HG03060 (cell line): ENCODE results near the gene PDE4B.
"Not testable (repeated sequence)": the region's sequence is repeated elsewhere in the genome, so short reads cannot be mapped to it uniquely, and the experiment has no call there.

Experiments used
- ATAC-seq: cut with Tn5 transposase; IDR thresholded peaks from one replicate; pipeline ENCODE4 v1.9.1; 2021; ENCODE audit warnings: low read depth, moderate number of reproducible peaks; ENCODE audit not compliant: unreplicated experiment

PDE4B gene

DNA sequence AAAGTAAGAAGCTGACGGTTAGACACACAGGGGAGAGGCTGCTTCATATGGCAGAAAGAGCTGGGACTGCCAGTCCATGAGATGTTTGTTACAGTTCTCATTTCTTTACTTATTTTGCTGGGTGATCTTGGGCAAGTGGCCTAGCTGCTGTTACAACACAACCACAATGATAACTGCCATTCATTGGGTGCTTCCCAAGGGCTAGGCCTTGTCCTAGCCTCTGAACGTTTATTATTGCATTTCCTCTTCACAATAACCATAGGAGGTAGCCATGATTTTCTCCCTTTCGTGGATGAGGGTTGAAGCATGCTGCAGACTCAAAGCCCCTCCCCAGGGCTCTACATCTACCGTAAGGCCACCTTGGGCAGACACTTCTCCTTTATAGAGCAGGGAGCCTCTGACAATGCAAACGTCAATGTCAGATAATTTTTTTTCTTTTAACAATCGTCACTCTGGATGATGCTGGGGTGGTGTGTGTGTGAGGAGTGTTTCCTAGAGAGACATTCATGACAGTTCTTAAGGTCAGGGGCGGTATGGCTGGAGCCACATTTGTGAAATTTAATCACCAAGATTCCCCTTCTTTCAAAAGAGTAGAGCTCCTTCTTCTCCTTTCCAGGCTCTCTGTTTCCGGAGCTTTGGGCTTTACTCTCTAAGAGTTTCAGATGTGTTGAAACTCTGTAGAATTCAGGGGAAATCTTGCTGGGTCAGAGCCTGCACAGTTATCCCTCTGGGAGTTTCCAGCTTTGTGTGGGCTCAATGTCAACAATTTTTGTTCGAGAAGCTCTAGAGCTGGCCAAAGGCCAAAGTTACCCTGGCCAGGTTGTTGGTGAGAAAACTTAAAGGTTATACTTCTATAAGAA, 602.7 kb downstream of the PDE4B start:
- ATAC-seq: peak; percentile 3

DNA sequence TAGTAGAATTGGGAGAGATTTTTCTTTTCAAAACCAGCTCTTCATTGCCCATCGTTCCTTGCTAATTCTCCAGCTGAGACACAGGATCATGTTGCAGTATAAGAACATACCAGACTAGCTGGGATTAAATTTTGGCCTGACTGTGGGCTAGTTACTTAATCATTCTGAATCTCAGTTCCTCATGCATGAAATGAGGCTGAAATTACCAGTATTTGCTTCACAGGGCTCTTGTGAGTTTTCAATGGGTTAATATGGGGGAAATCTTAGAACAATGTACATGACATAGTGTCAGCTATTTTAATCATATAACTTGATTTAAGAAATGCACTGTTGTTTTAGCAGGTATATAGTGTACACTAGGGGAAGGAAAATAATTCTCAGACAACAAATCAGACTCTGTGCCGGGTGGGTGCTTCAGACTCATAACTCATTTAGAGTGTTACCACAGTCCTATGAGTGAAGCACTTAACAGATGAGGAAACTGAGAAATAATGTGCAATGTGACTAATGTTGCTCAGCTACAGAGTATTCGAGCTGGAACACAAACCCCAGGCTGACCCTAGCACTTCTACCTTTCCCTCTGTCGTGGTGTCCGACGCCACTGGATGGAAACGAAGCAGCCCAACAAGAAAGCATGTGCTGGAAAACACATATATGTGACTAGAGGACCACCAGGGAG, 603.7 kb downstream of the PDE4B start:
- peak; percentile 34 for ATAC-seq

DNA sequence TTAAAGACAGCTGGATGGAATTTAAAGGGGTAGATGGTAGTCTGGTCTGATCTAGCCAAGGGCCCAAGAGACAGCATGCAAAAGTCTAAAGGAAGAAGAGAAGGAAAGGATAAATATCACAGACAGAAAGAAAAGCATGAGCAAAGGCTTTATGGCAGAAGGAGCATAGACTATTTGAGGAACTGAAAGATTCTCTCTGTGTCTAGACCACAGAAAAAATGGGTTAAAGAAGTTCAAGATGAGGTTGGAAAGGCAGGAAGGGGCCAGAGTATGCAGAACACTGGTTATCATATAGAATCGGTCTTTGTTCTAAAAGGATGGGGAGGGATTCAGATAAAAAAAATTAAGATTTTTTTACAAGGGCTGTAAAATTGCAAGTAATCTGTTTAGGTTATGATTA, 604.5 kb downstream of the PDE4B start:
- ATAC-seq: peak; percentile 28

DNA sequence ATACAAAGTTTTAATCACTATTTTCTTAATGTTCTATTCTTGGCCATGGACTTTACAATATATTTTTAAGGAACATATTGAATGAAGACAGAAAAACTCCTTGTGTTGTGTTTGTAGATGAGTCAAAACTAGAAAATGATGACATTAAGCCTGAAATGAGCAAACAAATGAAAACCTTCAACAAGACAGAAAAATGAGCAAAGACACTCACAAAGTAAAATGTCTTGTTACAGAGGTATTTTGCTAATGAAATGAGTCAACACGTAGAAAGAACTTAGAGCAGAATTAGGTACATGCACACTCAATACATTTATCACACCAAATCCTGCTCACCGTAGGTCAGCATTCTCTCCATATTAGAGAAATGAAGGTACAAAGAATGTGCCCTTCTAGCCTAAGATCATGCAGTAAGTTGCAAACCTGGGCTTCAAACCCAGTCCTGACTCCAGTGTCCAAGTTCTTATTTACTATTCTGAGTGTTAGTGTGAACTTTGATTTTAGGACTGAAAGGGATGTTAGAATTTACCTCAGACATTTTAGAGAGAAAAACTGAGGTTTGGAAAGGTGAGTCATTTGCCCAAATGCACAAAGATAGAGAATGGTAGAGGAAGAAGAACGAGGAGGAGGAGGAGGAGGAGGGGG, 607.3 kb downstream of the PDE4B start:
- ATAC-seq: peak; percentile 19

DNA sequence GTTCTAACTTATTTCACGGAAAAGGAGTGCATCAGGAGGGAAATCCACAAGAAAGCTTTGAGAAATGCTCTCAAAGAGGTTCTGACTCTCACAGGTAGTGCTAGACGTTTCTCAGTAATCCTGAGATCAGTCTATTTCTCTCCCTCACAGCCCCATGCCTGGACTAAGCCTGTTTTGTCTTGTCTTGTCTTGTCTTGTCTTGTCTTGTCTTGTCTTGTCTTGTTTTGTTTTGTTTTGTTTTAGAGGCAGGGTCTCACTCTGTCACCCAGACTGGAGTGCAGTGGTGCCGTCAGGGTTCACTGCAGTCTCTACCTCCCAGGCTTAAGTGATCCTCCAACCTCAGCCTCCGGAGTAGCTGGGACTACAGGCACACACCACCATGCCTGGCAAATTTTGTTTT, 608.0 kb downstream of the PDE4B start:
- no peak for ATAC-seq

DNA sequence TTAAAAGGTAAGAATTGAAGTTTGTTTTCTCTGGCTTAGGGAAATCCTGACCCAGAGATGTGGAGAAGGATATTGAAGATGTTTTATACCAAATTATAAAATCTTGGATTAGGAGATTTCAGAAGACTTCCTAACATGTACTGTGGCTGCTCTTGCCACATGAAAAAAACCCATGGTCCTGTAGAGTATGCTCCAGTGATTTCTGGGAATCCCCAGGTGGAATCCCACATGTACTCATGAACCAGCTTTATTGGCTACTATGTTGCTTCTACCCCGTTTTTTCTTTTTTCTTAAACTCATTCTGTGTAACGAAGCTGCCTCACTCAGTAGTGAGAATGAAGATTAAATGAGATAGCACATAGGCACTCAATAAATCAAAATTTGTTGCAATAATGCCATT, 608.5 kb downstream of the PDE4B start:
- no peak for ATAC-seq

DNA sequence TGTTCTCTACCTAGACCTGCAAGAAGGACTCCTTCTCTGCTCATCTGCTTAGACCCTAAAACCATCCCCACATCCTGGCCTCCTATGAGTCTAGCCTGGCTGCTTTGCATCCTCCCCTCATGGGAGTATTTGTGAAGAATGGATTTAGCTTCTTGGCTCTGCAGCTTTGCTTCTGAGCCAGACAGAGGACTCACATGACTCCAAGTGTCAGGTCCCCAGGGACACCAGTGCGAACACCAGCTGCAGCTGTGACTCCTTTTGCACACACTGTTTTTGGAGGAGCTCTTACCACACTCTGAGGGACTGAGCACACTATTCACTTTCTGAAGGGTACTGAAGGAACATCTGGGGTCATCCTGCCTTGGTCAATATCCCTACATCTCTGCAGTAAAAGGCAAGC, 609.5 kb downstream of the PDE4B start:
- peak; percentile 76 for ATAC-seq

DNA sequence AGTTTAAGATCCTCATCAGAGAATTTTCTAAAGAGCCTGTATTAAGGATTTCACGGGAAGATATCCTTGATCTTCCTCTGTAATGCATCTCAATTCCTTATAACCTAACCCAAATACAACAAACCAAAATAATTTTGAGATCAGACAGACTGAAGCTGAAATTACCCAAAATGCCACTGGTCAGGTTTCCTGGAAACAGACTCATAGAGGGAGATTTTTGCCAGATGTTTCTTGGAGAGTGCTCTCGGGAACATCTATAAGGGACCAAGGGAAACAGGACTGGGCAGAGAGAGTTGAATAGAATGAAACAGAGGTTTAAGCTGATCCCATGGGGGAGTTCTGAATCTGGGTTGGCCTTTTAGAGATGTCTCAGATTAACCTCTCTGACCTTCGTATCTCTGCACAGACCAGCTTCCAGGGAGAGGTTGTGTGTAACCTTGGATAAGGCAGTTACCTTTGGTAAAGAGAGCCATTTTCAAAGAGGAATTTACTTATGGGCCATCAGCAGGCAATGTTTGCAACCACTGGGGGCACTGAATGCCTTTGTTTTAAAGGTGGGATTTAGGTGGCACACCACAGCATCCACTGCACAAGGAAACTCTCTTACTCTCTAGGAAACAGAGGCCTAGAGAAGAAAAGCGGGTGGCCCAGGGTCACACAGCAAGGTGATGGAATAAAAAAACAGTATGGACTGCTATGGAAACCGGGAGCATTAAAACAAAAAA, 610.5 kb downstream of the PDE4B start:
- no peak for ATAC-seq

DNA sequence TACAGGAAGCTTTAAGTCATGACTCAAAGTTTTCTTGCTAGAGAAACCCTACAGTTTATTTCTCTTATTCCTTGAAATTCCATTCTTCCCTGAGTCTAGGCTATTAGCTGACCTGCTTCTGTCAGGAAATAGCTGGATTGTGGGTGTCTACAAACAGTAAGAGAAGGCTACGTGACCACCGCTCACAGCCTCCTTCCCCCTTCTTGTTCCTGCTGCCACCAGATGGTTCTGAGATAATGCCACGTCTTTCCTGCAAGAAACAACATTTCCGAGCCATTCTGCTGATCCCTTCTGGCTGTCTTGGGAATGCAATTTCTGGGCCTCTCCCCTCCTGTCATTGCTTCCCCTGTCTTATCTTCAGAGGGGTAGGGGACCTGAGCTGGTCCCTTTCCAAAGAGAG, 612.4 kb downstream of the PDE4B start:
- ATAC-seq: no peak

DNA sequence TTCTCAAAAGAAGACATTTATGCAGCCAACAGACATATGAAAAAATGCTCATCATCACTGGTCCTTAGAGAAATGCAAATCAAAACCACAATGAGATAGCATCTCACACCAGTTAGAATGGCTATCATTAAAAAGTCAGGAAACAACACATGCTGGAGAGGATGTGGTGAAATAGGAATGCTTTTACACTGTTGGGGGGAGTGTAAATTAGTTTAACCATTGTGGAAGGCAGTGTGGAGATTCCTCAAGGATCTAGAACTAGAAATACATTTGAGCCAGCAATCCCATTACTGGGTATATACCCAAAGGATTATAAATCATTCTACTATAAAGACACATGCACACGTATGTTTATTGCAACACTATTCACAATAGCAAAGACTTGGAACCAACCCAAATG, 618.8 kb downstream of the PDE4B start:
- ATAC-seq: not testable (repeated sequence)

DNA sequence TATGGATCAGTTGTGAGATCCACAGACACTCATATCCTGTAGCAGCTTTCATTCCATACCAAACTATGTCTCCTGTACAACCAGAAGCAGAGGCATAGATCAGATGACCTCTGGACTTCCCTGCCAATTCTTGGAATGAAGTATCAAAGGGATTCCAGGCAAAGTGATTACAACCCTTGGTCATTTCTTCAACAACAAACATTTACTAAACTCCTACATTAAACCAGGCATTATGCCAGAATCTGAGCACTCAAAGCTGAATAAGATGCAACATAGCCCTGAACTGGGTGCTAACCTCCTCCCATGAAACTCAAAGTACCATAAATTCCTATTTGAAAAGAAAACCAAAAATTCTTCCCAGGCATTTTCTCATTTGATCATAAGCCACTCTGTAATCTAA, 620.0 kb downstream of the PDE4B start:
- ATAC-seq: no peak

DNA sequence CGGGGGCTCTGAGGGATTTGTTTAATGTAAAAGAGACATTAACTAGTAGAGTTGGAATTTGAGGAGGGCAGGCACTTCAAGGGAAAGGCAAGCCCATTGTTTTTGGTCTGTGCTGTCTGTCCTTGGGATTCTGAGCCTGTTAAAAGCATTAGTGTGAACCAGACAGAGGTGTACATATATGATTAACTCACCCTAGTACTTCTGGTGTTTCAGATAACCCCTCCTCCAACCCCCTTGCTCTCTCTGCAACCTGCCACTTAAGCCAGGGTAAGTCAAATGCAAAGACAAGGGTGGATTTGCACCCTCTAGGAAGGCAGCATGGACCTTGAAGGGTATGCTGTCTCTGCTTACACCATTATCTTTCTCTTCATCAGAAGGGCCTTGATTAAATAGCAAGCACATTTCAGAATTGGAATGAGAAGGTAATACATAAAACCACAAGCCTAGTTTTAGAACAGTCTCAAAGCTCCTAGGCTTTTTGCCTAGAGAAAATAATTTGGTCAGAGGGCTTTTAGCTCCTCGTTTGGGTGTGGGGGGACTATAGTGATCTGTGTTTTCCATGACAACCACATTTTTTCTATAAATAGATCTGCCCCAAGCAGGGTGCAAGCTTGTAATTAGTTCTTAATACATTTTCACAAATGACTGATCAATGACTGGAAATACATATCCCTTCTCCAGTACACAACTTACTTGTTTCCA, 620.6 kb downstream of the PDE4B start:
- ATAC-seq: no peak

DNA sequence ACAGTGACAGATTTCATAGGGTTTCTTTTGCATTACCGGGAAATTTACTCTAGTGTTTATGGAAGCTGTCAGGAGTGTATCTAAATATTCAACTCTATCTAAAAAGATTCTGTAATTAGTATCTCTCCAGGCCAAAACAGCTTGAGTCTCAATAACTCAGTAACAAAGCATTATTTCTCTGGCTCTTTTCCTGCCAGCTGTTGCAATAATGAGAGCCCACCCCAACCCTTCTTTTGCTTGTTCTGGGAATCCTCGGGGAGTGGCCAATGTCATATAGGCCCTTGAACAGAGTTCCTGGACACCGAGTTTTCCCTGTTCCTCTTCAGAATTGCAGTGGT, 621.1 kb downstream of the PDE4B start:
- no peak for ATAC-seq

DNA sequence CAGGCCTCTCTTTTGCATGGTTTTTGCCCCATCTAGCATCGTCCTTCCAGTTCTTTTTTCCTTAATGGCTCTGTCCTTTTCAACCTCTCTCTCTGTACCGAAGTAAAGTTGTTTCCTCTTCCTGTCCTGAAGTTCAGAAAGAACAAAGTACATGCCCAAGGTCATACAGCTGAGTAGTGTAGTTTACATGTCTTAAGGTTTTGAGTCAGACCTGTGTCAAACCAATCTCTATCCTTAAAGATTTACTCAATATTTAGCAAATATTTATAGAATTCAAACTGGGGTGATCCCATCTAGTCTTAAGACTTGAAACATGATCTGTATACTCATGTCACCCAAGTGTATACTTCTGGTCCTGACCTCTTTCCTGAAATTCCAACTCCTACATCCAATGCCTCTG, 622.6 kb downstream of the PDE4B start:
- no peak for ATAC-seq

DNA sequence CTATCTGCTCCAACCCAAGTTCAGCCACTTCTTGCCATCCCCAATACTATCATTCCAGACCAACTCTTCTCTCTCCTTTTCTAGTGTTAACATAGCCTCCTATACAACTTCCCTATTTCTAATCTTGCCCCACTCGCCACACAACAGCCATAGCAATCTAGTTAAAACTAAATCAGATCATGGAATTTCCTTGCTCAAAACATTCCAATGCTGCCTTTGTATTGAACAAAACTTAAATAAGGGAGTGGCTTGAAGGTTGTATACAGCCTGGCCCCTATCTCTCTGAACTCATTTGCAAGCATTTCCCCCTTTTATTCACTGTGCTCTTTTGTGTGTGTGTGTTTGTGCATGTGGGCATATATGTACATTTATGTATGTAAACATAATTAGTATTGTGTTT, 623.2 kb downstream of the PDE4B start:
- ATAC-seq: no peak

DNA sequence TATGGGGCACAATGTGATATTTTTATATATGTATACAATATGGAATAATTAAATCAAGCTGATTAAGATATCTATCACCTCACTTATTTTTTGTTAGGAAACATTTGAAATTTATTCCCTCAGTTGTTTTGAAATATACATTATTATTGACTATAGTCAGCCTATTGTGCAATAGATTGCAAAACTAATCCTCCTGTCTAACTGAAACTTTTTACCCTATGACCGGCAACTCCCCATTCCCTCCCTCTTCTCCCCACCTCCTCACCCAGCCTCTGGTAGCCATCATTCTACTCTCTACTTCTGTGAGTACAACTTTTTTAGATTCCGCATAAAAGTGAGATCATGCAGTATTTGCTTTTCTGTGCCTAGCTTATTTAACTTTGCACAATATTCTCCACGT, 623.6 kb downstream of the PDE4B start:
- no peak for ATAC-seq

DNA sequence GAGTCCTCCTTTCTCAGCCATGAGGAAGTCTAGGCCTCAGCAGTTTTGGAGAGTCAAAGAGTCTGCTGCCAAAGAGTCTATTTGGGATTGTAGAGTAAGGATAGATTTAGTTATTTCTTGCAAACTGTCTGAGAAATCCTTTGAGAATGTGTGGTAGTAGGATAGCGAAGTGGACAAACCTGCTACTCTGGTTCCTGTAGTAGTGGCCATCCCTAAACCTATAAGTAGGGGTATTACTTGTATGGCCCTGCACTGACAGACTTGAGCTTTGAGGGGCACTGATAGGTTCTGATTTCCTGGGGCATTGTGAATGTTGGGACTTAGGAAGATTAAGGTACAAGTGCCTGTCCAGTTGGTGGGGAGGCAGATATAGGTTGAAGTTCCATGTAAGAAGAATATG, 625.3 kb downstream of the PDE4B start:
- ATAC-seq: no peak

DNA sequence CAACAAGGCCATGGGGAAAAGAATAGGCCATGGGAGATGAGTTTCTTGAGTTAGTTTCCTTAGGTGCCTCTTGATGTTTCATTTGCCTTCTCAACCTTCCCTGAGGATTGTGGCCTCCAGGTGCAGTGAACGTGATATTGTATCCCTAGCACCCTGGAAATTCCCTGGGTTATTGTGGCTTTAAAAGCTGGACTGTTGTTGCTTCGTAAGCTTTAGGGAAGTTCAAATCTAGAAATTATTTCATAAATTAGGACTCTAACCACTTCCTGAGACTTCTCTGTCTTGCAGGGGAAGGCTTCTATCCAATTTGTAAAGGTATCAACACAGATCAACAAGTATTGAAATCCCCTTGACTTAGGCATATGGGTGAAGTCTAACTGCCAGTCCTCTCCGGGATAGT, 627.5 kb downstream of the PDE4B start:
- not testable (repeated sequence) for ATAC-seq

DNA sequence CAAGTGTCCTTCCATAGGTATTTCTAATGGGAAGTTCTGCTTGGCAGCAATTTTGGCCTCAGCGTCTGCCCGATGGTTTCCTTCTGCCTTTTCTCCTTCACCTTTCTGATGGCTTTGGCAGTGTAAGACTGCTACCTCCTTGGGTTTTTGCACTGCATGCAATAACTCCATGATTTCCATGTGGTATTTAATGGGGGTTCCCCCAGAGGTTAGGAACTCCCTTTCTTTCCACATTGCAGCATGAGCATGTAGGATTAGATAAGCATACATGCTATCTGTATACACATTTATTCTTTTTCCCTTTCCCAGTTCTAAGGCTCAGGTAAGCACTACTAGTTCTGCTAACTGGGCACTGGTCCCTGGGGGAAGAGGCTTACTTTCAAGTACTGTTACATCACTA, 628.2 kb downstream of the PDE4B start:
- not testable (repeated sequence) for ATAC-seq

DNA sequence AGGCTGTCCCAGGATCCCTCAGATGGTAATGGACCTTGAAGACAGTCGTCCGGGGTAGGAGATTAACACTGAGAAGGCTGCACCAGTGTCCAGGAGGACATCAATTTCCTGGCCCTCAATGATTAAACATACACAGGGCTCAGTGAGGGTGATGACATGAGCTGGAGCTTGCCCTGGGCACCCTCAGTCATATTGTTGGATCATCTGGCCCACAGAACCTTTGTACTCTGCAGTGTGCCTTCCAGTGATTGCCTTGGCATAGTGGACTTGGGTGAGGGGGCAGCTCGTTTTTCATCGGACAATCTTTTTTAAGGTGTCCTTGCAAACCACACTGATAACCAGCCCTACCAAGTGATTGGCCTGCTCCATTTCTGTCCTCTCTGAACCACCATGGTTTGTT, 630.1 kb downstream of the PDE4B start:
- no peak for ATAC-seq
